ENCODE data around the gene PLPPR4.
"Not testable (repeated sequence)": the region's sequence is repeated elsewhere in the genome, so short reads cannot be mapped to it uniquely, and the experiment has no call there.

The PLPPR4 gene, protein sequence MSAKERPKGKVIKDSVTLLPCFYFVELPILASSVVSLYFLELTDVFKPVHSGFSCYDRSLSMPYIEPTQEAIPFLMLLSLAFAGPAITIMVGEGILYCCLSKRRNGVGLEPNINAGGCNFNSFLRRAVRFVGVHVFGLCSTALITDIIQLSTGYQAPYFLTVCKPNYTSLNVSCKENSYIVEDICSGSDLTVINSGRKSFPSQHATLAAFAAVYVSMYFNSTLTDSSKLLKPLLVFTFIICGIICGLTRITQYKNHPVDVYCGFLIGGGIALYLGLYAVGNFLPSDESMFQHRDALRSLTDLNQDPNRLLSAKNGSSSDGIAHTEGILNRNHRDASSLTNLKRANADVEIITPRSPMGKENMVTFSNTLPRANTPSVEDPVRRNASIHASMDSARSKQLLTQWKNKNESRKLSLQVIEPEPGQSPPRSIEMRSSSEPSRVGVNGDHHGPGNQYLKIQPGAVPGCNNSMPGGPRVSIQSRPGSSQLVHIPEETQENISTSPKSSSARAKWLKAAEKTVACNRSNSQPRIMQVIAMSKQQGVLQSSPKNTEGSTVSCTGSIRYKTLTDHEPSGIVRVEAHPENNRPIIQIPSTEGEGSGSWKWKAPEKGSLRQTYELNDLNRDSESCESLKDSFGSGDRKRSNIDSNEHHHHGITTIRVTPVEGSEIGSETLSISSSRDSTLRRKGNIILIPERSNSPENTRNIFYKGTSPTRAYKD

DNA sequence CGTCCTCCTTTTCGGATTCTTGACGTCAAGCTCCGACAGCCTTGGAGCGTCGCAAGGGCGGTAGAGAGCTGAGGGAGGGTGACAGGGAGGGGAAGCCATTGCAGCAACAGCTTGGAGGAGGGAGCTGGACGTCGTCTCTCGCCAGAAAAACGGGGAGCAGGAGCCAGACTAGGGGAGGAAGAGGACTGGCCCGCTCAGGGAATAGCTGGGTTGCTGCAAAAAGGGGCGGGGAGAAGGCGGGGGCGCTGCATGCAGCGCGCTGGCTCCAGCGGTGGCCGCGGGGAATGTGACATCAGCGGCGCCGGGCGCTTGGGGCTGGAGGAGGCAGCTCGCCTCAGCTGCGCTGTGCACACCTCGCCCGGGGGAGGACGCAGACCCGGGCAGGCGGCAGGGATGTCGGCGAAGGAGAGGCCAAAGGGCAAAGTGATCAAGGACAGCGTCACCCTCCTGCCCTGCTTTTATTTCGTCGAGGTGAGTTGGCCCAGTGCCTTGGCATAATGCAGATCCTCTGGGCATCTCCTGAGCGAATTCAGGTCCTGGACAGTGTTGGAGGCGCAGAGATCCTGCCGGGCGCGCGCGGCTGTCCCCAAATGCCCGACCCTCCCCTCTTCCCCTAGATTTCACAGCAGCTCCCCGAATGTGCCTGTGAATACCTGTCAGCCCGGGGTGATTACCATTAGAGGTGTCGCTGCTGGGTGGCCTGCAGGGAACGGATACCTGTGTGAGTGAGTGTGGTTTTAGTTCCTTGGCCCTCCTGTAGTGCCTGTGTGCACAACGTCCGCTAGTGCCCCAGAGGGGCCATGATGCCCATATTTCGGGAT lies at the start of gene PLPPR4:
PLPPR4 (plus strand) TSS at position 292 of the 821 bp plus-strand sequence; CDS start at position 394, 102 bp downstream.
- no peak for DNase-seq (ENCODE audit: extremely low read depth in 1 of 2, low read depth in 1 of 2)

DNA sequence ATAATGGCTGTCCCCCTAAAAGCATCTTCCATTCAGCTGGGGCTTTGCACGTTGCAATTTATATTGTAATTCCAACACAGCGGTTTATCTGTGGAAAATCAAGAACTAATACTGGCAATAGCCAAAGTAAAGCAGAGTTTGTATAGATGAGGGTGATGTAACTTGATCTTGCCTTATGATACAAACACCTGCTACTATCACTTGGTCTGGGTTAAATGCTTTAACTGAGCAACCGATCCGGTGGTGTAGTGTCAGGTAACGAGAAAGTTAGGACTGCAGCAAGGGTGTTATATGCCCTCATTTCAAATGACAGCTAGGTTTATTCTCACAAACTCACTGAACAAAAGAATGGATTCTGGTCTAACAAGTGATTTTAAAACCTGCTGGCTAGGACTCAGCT lies 47.3 kb upstream of the PLPPR4 start:
- DNase-seq (ENCODE audit: extremely low read depth in 1 of 2, low read depth in 1 of 2): no peak

DNA sequence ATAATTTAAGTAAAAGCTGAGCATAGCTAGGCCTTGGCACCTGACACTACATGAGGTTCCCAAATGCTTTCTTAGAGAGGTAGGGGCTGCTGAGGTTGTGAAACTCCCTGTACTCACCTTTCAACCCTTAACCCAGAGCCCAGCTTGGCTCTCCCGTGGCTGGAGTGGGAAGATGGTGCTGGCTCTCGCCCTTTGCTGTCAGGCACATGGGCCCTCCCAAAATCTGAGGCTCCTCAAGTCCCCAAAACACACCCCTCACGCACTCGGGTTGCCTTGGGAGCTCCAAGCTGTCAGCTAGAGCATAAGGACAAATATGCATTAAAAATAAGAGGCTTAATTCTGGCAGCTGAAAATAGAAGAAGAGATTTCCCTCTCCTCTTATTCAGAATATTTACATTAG lies 46.7 kb upstream of the PLPPR4 start:
- DNase-seq (ENCODE audit: extremely low read depth in 1 of 2, low read depth in 1 of 2): no peak

DNA sequence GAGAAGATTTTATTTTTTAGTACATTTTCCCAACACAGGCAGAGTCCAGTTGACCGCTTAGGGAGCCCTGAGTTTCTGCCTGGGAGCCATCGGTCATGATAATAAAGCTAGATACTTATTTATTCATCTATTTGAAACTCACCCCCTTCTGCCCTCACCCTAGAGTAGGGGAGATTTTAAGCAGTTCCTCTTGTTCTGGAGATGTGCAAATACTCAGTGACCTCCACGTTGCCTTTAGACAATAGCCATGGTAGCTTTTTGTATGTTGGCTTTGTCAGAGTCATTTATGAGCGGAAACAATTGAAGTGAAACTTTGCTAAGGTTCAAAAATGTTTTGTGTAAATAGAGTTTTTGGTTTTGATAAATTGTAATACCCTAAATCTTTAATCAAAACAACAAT lies 45.7 kb upstream of the PLPPR4 start:
- DNase-seq (ENCODE audit: extremely low read depth in 1 of 2, low read depth in 1 of 2): no peak

DNA sequence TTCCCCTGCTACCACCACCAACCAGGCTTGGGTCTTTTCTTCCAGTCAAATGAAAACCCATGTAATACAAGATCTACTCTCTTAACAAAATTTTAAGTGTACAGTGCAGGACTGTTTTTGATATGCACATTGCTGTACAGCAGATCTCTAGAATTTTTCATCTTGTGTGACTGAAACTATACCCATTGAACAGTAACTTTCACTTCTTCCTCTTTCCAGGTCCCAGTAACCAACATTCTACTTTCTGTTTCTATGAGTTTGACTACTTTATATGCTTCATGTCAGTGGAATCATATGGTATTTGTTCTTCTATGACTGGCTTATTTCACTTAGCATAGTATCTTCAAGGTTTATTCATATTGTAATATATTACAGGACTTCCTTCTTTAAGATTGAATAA lies 45.3 kb upstream of the PLPPR4 start:
- no peak for DNase-seq (ENCODE audit: extremely low read depth in 1 of 2, low read depth in 1 of 2)

DNA sequence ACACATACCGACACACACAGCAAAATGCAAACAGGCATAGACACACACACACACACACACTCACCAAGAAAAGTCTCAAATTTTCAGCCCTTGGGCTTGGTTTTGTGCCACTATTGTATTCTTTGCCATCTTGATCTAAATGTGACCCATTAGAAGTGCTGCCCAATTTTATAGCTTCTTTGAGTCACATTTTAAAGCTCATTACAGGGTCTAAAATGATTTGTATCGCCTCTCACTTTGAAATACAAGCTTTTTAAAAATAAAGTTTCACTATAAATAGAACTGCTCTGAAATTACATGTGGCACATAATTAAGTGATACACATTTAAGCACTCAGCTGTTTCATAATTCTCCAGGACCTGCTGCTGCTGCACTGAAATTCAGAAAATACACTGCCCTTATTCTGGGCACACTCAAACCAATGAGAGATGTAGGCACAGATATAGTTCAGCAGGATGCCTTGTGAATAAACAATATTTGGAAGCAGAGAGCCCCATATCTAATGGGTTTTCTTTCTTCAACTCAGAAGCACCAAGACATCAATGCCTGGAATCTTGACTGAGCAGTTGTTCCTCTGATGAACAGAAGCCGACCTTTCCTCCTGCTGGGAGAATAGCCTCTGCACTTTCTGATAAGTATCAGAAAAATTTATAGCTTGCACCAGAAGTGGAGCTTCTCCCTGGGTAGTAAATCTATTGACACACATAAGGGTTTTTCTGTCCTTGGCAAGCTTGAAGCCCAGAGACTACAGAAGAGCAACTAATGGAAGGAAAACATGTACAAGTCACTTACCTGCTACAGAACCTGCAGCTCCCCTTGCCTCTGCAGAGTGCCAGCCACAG lies 37.0 kb upstream of the PLPPR4 start:
- no peak for DNase-seq (ENCODE audit: extremely low read depth in 1 of 2, low read depth in 1 of 2)

DNA sequence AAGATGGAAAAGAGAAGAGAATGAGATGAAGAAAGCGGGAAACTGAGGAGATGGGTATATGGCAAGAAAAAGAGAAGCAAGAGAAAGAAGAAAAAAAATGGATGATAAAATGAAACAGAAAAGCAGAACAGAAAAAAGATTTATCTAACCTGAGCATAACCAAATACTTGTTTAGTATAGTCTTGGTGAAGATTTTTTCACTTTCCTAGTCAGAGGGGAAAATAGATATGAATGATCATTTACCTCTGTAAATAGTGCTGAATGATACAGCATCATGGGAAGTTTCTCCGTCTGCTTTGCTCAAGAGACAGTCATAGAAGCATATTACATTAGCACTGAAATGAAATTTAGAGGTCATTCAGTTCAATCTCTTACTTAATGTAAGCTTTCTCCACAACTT lies 36.1 kb upstream of the PLPPR4 start:
- no peak for DNase-seq (ENCODE audit: extremely low read depth in 1 of 2, low read depth in 1 of 2)

DNA sequence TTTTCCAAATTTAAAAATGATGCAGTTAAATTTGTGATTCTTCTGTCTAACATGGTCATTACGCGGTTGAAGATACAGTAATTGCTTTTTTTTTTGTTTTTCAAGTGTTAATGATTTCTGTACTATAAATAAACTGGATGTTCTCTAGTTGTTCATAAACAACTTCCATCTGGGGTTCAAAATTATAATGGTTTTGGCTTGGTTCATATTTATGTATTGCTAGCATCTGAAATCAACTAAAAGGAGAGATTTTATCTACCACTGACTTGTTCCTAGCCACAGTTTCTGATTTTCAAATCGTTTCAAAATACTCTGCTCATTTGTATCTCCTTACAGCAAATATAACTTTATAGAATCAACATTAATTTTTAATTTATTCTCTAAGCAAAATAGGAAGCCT lies 35.2 kb upstream of the PLPPR4 start:
- DNase-seq (ENCODE audit: extremely low read depth in 1 of 2, low read depth in 1 of 2): no peak

DNA sequence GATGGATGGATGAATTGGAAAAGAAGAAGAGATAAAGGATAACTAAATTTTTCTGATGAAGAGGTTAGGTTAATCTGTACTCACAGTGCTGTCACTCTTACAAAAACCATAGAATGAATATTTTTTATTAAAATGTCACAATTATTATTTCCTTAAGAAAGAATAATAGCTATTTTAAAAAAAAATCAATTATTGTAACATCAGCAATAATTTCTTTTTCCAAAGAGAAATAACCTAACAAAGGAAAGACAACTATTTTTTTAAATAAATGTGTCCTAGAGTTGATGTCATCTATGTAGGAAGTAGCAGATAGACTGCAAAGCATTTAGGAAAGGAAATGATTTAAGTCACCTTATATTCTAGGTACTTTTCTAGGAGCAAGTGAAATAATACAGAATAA lies 33.6 kb upstream of the PLPPR4 start:
- DNase-seq (ENCODE audit: extremely low read depth in 1 of 2, low read depth in 1 of 2): no peak

DNA sequence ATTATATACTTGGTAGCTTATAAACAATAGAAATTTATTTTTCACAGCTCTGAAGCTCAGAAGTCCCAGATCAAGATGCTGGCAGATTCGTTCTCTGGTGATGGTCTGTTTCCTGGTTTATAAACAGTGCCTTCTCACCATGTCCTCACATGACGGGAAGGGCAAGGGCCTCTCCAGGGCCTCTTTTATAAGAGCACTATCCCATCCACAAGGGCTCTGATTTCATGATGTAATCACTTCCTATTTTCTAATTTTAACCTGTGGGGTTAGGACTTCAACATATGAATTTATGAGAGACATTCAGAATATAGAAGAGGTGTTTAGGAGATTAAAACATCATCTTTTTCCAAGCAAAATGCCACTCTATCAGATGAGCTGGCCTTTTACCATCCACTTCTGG lies 32.1 kb upstream of the PLPPR4 start:
- DNase-seq (ENCODE audit: extremely low read depth in 1 of 2, low read depth in 1 of 2): no peak

DNA sequence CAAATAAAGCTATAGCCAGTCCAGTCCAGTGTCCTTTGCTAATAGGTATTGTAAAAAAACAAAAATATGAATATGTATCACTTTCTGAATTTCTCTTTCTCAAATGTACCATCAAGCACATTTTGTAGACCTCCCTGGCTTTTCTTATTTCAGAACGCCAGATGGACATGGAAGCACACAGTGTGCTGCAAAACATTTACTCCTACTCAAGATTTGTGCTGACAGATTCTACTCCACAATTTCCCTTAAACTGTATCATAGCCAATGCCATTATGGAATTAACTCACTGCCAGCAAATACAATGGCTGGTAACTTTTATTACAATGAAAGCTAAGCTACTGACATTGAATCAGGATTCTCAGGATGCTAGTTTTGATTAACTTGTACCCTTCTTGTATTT lies 30.8 kb upstream of the PLPPR4 start:
- no peak for DNase-seq (ENCODE audit: extremely low read depth in 1 of 2, low read depth in 1 of 2)

DNA sequence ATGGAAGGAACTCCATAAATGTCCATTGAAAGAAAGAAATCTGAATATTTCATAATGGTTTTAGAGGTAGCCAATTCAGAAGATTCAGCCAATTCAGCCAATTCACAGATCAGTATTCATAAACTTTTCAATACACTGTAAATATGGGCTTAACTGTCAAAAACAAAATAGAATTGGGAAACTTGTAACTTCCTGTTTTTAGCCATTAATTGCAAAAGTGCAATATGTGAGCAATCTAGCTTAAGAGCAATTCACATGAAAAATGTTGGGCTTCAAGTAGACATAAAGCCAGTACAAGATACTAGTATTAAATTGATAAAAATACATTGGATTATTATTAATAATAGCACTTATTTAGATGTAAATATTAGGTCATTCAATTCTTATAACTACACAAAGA lies 27.5 kb upstream of the PLPPR4 start:
- no peak for DNase-seq (ENCODE audit: extremely low read depth in 1 of 2, low read depth in 1 of 2)

DNA sequence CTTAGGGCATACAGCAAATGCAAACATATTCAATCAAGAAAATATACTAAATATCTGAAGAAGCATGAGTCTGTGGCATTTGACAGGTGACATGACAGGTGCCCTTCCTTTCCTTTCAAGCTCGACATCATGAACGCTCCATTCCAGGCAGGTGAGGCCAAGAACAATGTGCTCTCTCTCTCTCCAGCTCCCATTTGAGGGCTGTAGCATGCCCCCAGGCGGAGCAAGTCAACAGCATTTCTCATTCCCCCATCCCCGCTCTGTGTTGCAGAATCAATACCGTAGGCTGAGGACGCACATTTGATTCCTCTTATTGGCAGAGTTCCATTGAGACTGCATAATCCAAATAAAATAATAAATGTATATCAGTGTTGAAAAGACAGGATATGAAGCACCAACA lies 24.6 kb upstream of the PLPPR4 start:
- DNase-seq (ENCODE audit: extremely low read depth in 1 of 2, low read depth in 1 of 2): no peak

DNA sequence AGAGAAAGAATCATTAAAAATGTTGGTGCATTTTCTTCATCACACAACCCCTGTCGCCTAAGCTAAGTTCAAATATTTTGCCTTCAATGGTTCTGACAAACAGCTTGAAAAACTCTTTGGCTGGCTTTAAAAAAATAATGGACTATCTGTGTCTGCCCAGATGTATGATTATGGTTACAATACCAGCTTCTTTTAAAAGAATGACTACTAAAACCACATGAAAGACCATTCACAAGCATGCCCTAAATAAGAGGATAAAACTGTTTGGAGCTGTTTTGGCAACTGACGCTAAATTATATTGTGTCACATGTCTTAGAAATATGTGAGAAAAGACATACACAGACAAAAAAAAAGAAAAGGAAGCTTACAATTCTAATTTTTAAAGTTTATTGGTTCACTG lies 23.7 kb upstream of the PLPPR4 start:
- no peak for DNase-seq (ENCODE audit: extremely low read depth in 1 of 2, low read depth in 1 of 2)

DNA sequence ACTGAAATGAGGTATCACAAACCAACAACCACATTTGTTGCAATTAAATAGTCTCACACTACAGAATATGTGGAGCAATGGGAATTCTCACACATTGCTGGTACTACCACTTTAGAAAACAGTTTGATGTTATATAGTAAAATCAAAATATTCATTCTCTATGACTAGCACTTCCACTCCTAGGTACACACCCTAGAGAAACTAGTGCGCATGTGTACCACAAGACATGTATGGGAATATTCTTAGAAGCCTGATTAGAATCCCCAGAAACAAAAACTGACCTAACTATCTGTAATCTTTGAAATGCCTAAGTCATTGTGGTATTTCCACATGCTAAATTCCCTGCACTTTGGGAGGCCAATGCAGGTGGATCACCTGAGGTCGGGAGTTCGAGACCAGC lies 18.1 kb upstream of the PLPPR4 start:
- no peak for DNase-seq (ENCODE audit: extremely low read depth in 1 of 2, low read depth in 1 of 2)

DNA sequence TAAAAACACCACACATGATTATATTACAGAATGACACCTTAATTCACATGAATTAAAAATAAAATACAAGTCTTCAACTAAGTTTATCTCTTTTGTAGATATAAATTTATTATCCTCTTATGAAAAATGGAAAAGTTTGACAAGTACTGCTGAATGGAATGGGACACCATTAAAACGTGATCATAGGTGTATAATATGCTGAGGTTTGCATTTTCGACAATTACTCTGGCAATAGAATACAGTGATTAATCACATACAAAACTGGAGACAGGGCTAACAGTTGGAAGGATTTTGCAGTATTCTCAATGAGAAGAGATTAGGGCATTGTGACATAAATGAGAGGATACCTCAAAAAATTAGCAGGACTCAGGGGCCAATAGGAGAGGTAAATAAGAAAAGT lies 17.1 kb upstream of the PLPPR4 start:
- no peak for DNase-seq (ENCODE audit: extremely low read depth in 1 of 2, low read depth in 1 of 2)

DNA sequence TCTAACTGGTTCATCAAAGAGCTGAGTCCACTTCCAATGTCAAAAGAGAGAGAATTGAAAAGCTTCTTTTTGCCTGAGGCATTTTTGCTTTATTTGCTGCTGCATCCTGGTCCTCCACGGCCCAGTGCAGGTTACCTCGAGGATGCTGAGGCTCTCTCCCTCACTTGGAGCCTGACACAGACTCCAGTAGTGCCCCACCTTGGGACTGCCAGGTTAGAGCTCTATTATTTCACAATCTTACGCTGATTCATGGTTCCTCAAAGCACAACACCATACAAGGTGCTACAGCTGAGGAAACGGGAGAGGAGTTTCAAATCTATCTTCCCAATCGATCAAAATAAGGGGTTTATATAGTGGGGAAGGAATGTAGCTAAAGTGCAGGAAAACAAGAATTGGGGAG lies 13.6 kb upstream of the PLPPR4 start:
- DNase-seq (ENCODE audit: extremely low read depth in 1 of 2, low read depth in 1 of 2): no peak

DNA sequence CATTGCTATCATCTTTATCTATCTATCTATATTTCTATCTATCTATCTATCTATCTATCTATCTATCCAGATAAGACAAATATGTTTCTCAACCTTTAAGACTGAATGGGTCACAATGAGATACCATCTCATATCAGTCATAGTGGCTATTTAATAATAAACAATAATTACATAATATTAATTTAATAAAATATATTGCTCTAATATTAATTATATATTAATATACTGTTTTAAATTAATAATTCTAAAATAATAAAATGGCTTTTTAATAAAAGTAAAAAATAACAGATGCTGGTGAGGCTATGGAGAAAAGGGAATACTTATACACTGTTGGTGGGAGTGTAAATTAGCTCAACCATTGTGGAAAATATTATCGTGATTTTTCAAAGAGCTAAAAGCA lies 13.0 kb upstream of the PLPPR4 start:
- no peak for DNase-seq (ENCODE audit: extremely low read depth in 1 of 2, low read depth in 1 of 2)

DNA sequence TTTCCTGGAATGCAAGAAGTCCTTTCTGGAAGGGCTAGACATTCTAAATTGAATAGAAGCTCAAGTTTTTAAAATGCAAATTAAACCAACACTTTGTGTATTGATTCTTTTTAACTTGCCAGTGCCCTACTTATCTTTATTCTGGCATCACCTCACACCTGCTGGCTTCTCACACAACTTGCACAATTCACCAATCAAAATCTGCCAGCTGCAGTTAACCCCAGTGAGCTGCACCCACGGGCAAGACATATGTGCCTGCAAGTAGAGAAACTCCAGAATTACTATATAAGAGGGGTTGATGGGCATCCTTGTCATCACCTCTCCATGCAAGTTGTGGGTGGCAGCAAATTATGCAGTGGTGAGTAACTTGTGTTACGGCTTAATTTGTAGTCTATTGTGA lies 11.7 kb upstream of the PLPPR4 start:
- no peak for DNase-seq (ENCODE audit: extremely low read depth in 1 of 2, low read depth in 1 of 2)

DNA sequence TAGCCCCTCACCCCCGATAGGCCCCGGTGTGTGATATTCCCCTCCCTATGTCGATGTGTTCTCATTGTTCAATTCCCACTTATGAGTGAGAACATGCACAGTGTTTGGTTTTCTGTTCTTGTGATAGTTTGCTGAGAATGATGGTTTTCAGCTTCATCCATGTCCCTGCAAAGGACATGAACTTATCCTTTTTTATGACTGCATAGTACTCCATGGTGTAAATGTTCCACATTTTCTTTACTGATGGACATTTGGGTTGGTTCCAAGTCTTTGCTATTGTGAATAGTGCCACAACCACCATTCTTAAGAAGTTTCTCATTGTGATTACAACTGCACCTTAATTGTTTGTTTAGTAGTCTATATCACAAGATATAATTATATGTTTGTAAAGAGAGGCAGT lies 3.9 kb upstream of the PLPPR4 start:
- not testable (repeated sequence) for DNase-seq (ENCODE audit: extremely low read depth in 1 of 2, low read depth in 1 of 2)

DNA sequence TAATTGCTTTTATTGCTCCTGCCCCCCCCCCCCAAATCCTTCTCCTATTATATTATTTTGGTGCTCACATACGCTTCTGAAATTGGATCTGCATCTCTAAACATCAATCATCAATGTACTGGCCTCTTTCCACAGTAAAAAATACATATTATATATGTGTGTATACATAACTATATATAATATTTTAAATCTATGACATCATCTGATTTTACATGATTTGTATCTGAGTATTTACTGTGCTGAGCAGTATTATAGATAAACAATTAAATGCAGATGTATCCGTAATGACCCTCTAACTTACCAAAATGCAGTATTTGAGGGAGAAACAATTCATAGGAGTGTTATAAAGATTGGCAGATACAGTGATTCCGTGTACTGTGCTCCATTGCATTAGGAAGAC lies 832 bp downstream of the PLPPR4 start:
- no peak for DNase-seq (ENCODE audit: extremely low read depth in 1 of 2, low read depth in 1 of 2)

Data from stimulated activated CD8-positive, alpha-beta memory T cell treated with anti-CD3 and anti-CD28 coated beads, Interleukin-7, amount 100 ng/mL, for 48 hours (primary cell).